Measurements from ENCODE around the gene ADD2.

DNA sequence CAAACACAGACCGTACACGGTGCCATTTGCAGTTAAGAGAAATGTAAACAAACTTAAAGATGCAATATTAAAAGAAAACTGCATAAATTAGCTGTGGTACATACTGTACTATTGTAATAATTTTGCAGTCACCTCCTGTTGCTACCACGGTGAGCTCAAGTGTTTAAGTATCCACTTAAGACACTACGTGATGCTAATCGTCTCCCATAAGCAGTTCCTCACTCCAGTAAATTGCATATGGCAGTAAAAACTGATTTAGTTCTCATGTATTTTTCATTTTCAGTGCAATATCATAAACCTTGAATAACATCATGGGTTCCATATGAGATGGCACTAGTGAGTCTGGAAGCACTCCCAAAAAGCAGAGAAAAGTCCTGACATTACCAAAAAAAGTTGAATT, 38.0 kb upstream of the ADD2 start:
- TF ChIP-seq ZFP30 (CRISPR knock-in tag; IDR thresholded peaks at IDR 0.05) (no peak), ARNTL (CRISPR knock-in tag; IDR thresholded peaks at IDR 0.05; ENCODE audit: borderline replicate concordance, low read depth) (no peak)
- TF ChIP-seq, protein P1, sequence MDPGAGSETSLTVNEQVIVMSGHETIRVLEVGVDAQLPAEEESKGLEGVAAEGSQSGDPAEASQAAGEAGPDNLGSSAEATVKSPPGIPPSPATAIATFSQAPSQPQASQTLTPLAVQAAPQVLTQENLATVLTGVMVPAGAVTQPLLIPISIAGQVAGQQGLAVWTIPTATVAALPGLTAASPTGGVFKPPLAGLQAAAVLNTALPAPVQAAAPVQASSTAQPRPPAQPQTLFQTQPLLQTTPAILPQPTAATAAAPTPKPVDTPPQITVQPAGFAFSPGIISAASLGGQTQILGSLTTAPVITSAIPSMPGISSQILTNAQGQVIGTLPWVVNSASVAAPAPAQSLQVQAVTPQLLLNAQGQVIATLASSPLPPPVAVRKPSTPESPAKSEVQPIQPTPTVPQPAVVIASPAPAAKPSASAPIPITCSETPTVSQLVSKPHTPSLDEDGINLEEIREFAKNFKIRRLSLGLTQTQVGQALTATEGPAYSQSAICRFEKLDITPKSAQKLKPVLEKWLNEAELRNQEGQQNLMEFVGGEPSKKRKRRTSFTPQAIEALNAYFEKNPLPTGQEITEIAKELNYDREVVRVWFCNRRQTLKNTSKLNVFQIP (CRISPR knock-in tag; IDR thresholded peaks at IDR 0.05; ENCODE audit: borderline replicate concordance, low read depth): no peak

All from SK-N-SH treated with all-trans-retinoic acid at 6 μM for 48 hours (cell line).